HG03457 (cell line): ENCODE results near the gene TMEM232.

ENCODE experiments used
- ATAC-seq: cut with Tn5 transposase; IDR thresholded peaks from one replicate; pipeline ENCODE4 v1.9.1; 2021; ENCODE audit warnings: moderate number of reproducible peaks; ENCODE audit not compliant: unreplicated experiment

The TMEM232 gene

DNA sequence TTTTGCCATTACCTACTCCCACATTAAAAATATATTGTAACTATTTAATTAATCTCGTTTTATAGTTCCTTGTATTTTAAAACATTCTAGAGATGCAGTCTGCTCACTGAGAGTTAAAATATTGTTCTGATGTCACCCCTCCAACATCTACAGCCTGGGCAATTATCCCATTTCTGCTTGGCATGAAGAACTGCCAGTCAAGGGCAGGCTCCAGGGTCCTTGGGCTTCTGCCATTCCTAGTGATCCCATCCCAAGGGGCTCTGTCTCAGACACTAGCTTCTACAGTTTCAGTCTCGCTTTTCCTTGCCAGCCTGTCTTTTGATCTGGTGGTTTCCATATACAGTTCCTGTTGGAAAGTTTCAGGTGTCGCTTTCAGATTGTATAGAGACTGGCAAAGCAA lies 287.2 kb downstream of the TMEM232 start:
- ATAC-seq = no peak

DNA sequence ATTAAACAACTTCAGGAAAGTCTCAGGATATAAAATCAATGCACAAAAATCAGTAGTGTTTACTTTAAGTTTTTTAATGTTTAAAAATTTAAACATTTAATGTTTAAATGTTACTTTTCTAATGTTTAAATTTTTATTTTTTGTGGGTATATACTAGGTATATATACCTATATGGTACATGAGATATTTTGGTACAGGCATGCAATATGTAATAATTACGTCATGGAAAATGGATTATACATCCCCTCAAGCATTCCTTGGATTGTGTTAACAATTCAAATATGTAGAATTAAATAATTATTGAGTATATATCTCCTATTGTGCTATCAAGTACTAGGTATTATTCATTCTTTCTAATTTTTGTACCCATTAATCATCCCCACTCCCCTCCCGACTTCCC lies 291.3 kb downstream of the TMEM232 start:
- ATAC-seq = no peak

DNA sequence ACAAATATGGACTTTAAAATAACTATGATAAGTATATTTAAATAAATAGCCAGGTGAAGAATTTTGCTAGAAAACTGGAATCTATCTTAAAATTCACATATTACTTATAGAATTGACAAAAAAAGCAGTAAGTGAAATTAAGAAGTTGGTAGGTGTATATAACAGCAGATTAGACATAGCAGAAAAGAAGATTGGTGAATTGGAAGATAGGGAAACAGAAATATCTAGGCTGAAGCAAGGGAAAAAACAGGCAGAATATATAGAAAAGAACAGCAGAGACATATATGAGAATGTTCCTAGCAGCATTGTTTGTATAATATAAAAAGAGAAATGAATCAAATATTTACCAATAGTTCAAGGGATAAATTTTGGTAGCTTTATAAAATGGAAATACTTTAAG lies 294.9 kb downstream of the TMEM232 start:
- ATAC-seq = no peak

DNA sequence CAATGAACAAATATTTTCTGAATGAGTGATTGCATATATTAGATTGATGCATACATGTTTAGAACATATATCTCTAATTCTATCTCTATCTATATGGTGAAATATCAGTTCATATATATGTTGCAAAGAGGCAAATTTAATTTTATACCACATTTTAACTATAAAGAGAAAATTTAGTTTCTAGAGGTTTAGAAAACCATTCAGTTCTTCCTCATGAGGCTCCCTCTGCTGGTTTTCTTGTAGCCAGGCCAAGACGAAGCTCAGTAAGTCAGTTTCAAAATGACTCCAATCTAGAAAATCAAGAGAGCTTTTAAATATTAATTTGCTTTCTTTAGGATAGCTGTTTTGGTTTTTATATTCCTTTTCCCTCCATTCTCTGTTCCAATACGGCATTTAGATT lies 312.1 kb downstream of the TMEM232 start:
- no peak for ATAC-seq

DNA sequence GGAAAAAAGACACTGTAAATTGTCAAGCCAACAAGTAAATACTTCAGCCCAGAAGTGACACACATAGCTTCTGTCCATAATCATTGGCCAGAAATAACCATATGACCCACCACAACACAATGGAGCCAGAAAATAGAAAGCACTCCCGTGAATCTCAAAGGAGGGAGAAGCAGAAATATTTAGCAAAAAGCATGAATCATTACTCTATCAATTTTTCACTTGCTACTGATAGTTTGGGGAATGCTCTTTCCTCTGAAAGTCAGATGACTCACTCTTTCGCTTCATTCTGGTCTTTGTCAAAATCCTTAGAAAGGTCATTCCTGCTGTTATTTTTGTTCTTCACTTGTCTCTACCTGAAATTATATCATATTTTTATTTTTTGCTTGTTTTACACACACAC lies 312.6 kb downstream of the TMEM232 start:
- no peak for ATAC-seq

DNA sequence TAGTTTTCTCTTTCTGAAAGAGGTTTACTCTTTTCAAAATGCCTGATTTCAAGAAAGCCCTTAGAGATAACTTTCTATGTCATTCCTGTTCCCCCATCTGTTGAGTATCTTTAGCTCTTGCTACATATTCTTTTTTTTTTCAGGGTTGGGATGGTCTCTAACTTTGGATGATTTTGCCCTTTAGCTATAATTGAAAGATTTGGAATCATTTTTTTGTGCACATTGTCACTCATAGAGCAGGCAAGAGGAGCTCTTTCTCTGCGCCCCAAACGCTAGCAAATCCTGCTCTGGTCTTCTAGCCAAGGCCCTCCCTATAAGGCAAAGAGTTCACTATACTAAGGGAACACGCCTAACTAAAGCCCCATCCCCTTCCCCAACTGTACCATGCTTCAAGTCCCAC lies 316.9 kb downstream of the TMEM232 start:
- no peak for ATAC-seq

DNA sequence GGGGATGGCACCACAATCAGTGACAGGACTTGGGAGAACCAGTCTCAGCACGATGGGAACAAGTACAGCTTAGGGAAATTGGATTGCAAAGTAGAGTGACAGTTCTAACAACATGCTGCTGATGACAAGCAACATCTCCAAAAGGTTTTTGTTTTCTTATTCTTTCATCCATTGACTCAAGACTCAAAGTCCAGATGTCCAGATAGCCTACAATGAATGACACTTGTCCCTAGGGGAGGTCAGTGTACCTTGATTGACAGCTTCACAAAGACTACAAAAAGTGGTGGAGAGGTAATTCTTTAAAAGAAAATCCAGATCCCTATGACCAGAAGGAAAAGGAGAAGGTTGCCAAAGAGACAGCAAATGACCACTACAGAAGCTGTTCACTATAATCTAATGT lies 323.9 kb downstream of the TMEM232 start:
- ATAC-seq = no peak

DNA sequence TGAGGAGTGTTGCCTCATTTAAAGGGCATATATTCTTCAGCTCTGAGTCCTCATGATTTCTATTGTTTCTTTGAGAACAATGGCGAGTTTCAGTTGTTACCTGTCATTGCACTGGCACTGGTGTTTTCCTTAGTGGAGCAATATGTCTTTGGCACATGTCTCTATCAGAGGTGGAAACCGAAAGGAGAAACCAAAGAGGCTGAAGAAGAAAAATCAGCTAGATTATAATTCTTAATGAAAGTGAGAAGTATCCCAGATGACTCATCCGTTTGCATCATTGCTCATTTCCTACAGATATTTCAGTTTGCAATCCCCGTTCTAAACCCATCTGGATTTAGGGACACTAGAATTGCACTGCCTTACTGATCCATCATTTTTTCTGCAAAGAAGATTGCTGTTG lies 324.6 kb downstream of the TMEM232 start:
- ATAC-seq = no peak

DNA sequence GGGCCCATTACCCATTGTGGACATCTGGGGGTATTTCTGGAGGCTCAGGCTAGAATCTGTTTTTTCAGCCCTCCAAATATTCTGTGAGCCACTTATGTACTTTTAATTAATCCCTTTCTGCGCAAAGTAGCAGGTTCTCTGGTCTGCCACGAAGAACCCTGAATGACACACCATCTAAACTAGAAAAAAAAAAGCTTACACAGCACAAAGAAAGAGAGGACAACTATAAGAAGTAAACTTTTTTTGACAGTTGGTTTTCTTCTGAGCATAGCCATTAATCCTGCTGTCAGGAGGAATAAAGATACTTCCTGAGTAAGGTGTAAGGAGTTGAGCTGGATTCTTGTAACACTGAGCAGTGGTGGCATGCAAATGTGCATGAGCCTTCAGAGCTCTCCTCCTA lies 327.5 kb downstream of the TMEM232 start:
- no peak for ATAC-seq

DNA sequence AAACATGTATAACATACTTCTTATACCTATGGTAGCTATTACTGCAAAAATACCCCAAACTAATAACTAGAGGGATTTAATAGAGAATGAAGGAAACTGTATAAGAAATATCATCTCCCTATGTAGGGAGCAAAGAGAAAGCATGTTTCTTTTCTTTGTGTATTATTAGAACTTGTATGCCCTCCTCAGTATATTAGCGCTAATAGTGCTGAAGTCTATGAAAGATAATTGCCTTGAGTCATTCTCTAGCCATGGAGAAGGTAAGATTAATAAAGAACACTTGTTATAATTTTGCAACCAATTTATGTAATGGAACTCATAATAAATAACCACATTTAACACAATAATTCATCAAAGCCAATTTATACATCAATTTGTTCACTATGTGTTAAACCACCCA lies 329.2 kb downstream of the TMEM232 start:
- ATAC-seq = no peak

DNA sequence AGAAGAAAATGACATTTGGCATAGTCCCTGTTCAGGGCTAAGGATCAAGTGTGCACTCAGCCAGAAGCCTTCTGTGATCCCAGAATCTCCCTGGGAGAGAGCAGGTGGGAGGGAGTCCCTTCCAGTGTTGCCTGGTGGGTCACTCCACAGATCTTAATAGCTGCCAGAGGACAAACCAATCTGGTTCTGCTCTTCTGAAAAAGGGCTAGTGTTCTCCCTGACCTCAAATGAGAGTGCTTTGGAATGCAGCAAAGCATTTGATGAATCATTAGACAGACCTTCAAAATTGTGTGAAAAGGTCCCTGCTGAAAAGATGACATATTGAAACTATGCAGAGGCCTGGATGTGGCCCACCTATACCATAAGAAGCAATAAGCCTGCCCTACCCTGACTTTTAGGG lies 339.7 kb downstream of the TMEM232 start:
- ATAC-seq = no peak

DNA sequence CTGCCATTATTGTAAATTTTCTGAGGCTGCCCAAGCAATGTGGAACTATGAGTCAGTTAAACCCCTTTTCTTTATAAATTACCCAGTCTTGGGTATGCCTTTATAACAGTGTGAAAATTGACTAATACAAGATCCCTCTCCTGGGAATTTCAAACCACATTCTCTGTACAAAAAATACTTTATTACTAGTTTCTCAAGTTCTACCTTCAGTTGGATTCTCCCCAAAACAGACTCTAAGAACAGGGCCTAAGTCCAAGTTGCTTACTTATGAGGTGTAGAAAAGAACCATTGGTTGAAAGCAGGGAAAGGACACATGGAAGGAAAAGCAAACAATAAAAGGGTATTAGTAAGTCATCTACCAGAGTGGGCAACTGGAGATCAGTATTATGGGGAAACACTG lies 343.2 kb downstream of the TMEM232 start:
- ATAC-seq = no peak

DNA sequence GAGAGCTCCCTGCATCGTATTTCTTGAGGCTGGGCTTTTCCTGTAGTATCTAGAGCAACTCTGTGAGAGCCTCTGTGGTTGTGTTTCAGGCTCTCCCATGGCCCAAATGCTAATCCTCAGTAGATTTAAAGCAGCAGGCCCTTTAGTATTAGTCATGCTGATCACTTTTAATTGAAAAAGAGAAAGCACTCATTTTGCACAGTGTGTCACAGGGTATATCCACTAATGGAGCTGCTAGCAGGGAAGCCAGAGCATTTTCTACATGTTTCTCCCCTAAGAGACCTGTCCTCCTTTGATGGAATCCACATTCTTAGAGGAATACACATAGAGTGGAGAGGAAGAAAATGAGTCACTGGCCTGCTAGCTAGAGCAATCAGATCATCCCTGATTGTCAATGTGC lies 348.5 kb downstream of the TMEM232 start:
- ATAC-seq = no peak

DNA sequence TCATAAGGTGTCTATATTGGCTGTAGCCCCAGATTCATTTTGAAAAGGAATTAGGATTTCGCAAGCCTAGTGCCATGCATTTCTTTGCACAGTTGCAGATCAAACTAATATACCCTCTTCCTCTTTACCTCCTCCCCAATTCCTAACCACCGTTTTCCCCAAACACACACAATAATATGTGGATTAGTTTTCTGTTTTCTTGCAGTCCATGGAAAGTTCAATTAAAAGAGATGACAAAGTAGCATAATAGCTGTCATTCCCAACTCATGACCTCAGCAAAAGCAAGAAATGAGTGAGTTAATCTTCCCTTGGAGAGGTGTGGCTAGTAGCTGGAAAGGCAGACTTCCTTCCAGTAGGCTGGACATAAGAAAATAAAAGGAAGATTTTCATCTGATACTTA lies 349.1 kb downstream of the TMEM232 start:
- no peak for ATAC-seq

DNA sequence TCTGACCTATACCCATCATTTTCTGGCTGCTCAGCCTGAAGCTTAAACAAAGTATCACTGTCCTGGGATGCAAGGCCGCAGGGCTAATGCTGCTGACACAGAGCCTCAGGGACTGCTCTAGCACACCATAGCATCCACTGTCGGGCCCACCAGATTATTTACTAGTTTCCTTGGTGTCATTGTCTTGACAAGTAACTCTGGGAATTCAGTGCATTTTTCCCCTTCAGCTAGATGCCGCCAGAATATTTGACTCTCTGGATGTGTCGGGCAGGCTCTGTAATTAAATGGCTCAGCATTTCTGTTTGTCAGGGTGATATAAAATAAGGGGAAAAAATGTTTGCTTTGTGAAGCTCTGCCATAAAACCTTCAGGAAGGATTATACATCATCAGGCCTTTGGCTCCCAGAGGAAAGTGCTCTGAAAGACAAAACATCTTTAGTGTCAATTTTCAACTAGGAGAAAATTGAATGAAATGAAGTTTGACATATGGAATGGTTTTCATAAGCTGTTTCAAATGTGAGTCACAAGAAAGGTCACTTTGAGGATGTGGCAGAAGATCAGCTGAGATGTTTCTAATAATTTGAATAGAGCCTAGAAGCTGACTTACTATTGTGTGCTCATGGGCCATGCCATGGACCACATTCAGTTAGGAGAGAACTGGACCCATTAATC lies 350.1 kb downstream of the TMEM232 start:
- ATAC-seq = no peak

DNA sequence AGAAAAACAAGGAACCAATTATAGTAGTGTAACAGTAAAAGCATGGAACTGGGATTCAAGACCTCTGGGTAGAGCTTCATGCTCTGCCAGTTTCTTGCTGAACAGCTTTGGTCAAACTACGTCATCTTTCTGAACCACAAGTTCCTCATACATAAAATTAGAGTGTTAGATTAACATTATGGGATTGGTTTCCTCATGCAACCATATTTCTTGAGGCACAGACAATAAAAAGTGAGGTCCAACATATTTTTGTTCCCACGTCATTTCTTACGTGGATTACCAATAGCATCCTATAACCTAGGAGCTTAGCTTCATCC lies 354.8 kb downstream of the TMEM232 start:
- ATAC-seq = peak; percentile 84

DNA sequence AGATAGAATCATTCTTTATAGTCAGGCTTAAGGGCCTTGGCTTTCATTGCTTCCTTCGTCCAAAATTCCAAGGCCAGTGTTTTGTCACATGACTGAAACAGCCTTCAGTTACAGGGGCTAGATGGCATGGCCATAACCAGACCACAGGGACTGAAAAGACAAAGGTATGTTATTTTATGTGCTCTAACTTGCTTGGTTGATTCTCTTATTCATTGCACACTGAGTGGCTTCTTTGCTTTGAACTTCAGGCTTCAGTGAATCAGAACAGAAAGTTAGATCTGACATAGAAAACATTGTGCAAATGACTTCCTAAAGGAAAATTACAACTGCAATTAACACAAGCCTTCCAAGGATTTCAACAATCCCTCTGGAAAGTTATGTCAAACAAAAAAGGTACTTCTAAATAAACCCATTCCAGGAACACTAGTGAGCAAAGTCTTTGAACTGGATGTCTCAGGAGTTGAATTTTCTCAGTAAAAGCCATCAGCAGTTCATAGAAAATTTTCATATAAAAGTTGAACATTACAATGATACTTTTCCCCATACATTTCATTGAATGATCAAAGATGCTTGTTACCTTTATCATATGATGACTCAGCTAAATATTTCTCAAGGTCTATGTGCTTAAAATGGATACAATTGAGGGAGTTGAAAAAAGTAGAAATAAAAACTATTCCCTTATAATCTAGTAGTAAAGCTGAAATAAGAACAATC lies 355.3 kb downstream of the TMEM232 start:
- peak; percentile 21 for ATAC-seq
